GM12801 (cell line): ENCODE measurements around the gene GARIN6.

Source experiments
- TF ChIP-seq, protein P1 (sequence below): IDR thresholded peaks from one replicate; pipeline ENCODE4 v1.5.1; 2011; ENCODE audit warnings: control low read depth; ENCODE audit not compliant: insufficient read length; ENCODE audit errors: extremely low read depth

GARIN6 gene

GRCh38 chr12:99619389-99620158 is 28.0 kb upstream of the GARIN6 start:
- TF ChIP-seq, protein P1, sequence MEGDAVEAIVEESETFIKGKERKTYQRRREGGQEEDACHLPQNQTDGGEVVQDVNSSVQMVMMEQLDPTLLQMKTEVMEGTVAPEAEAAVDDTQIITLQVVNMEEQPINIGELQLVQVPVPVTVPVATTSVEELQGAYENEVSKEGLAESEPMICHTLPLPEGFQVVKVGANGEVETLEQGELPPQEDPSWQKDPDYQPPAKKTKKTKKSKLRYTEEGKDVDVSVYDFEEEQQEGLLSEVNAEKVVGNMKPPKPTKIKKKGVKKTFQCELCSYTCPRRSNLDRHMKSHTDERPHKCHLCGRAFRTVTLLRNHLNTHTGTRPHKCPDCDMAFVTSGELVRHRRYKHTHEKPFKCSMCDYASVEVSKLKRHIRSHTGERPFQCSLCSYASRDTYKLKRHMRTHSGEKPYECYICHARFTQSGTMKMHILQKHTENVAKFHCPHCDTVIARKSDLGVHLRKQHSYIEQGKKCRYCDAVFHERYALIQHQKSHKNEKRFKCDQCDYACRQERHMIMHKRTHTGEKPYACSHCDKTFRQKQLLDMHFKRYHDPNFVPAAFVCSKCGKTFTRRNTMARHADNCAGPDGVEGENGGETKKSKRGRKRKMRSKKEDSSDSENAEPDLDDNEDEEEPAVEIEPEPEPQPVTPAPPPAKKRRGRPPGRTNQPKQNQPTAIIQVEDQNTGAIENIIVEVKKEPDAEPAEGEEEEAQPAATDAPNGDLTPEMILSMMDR, result no peak

DNA sequence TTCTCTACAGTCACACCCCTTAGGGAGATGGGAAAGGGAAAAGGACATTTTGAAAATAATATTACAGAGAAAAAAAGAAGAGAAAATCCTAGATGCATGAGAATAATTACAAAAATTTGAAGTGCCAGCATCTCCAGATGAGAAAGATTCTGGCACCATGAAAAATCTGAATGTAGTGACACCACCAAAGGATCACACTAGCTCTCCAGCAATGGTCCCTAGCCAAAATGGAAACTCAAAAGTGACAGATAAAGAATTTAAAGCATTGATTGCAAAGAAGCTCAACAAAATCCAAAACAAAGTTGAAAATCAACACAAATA is 27.4 kb upstream of the GARIN6 start:
- TF ChIP-seq, protein P1, result no peak

DNA sequence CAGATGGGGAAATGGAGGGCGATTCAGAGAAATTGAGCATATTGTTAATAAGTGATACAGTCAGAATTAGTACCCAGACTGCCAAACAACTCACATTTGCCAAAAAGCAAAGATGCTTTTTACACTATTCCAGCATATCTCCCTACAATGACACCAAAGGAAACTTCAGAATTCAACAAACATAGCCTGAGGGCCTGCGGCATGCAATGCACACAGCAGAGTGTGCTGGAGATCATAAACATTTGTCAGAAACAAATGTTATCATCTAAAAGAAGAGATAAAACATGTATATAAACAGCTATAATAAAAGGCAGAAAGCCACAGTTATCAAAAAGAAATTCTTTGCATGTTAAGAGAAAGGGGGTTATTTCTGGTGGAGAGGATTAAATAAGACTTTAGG is 20.1 kb upstream of the GARIN6 start:
- TF ChIP-seq, protein P1, result no peak

- TF ChIP-seq, protein P1, result no peak
These were observed 2.9 kb upstream of the GARIN6 start for GRCh38 chr12:99644629-99645028.

DNA sequence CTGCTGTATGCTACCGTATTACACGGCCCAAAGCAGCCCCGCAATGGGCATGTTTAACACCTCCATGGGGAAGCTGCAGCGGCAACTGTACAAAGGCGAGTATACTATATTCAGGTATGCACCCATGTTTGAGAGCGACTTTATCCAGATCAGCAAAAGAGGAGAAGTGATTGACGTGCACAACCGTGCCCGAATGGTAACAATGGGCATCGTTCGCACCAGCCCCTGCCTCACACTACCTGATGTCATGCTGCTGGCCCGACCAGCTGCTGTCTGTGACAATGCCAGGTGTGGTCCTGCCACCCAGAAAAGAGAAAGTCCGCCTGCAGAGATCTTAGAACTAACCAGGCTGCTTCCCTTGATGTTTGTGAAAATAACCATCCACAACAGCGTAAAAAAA is 630 bp downstream of the GARIN6 start:
- TF ChIP-seq, protein P1, result no peak

- TF ChIP-seq, protein P1, result no peak
These were observed 2.0 kb downstream of the GARIN6 start for GRCh38 chr12:99649551-99649950.

- TF ChIP-seq, protein P1, result no peak
These were observed 11.3 kb downstream of the GARIN6 start for GRCh38 chr12:99658671-99659349.
